Occipital lobe (tissue), 3 donors: Measurements from ENCODE around the gene RBM23. TPM values are rescaled to one million over a fixed set of nuclear protein-coding genes. Genes with fewer than 3 reads are reported as not detected.

Experiments
- DNase-seq: peaks from one replicate; lab custom pipeline; 2025; lab: John Stamatoyannopoulos, UW
- small RNA-seq: library from RNA; depleted of rRNA; stranded (forward); fragments of <200 nt; gene quantifications from one replicate; pipeline ENCODE3, GENCODE V24; 2014
- total RNA-seq: library from RNA; depleted of rRNA; stranded (reverse); fragments of >200 nt; gene quantifications from one replicate; pipeline ENCODE4 v1.2.3, GENCODE V29; 2014

The RBM23 gene
- total RNA-seq, 1 donor from 2014 or later, result 78.6 TPM

GRCh38 chr14:22844221-22845102, 74.5 kb downstream of the RBM23 start:
- no peak for DNase-seq

Small RNA genes within 50 kb of the gene (small RNA-seq; reads per million reads assigned to genes)
- gene RF00019, result not detected

Other genes with a start within 250 kb of the RBM23 start
- gene OXA1L, start 152.5 kb downstream of the RBM23 start, total RNA-seq, result 33.5 TPM
- 3.3 TPM for gene SLC7A7, start 103.7 kb downstream of the RBM23 start, total RNA-seq
- gene MRPL52, start 89.3 kb downstream of the RBM23 start, total RNA-seq, result 16.4 TPM
- gene MMP14, start 82.6 kb downstream of the RBM23 start, total RNA-seq, result 8.3 TPM
- gene LRP10, start 47.4 kb downstream of the RBM23 start, total RNA-seq, result 3.4 TPM
- gene REM2, start 35.9 kb downstream of the RBM23 start, total RNA-seq, result 1.7 TPM
- 39.8 TPM for gene PRMT5, start 10.2 kb upstream of the RBM23 start, total RNA-seq
- gene HAUS4, start 37.9 kb upstream of the RBM23 start, total RNA-seq, result 20.9 TPM
- gene AJUBA, start 63.4 kb upstream of the RBM23 start, total RNA-seq, result 8.1 TPM
- 5.5 TPM for gene C14orf93, start 91.0 kb upstream of the RBM23 start, total RNA-seq
- gene PSMB5, start 115.8 kb upstream of the RBM23 start, total RNA-seq, result 149 TPM
- not detected for gene PSMB11, start 123.1 kb upstream of the RBM23 start, total RNA-seq
- 10.3 TPM for gene CDH24, start 138.4 kb upstream of the RBM23 start, total RNA-seq
- gene ACIN1, start 176.0 kb upstream of the RBM23 start, total RNA-seq, result 67.8 TPM
- gene C14orf119, start 176.4 kb upstream of the RBM23 start, total RNA-seq, result 17.9 TPM
- not detected for gene CIROP, start 185.8 kb upstream of the RBM23 start, total RNA-seq
- gene CEBPE, start 200.1 kb upstream of the RBM23 start, total RNA-seq, result 0.31 TPM